CD4-positive, alpha-beta T cell treated with Interleukin-17A for 1 hour (primary cell): ENCODE measurements around the gene TNFAIP8L1.
"Not testable (repeated sequence)": the region's sequence is repeated elsewhere in the genome, so short reads cannot be mapped to it uniquely, and the experiment has no call there.

Source experiments
- DNase-seq: peaks from one replicate; pipeline ENCODE4 v3.0.0-alpha.2; 2020

TNFAIP8L1 gene

GRCh38 chr19:4652075-4652474 is 12.8 kb downstream of the TNFAIP8L1 start:
- no peak for DNase-seq

- DNase-seq: no peak
Measured at GRCh38 chr19:4653793-4654436, 14.6 kb downstream of the TNFAIP8L1 start.

- DNase-seq: no peak
Measured at GRCh38 chr19:4654437-4655361, 15.4 kb downstream of the TNFAIP8L1 start.

- DNase-seq: no peak
Measured at GRCh38 chr19:4656102-4656501, 16.8 kb downstream of the TNFAIP8L1 start.

- no peak for DNase-seq
Measured at GRCh38 chr19:4657262-4657661, 17.9 kb downstream of the TNFAIP8L1 start.

- no peak for DNase-seq
Measured at GRCh38 chr19:4657835-4658234, 18.5 kb downstream of the TNFAIP8L1 start.

- no peak for DNase-seq
Measured at GRCh38 chr19:4660181-4660791, 21.0 kb downstream of the TNFAIP8L1 start.

- DNase-seq: no peak
Measured at GRCh38 chr19:4660993-4661392, 21.7 kb downstream of the TNFAIP8L1 start.

GRCh38 chr19:4662020-4662695 is 22.8 kb downstream of the TNFAIP8L1 start:
- DNase-seq: no peak

GRCh38 chr19:4662812-4663211 is 23.5 kb downstream of the TNFAIP8L1 start:
- no peak for DNase-seq

GRCh38 chr19:4664642-4665041 is 25.3 kb downstream of the TNFAIP8L1 start:
- DNase-seq: no peak

- DNase-seq: peak; percentile 93
Measured at GRCh38 chr19:4669723-4670480, 30.6 kb downstream of the TNFAIP8L1 start, which contains the start of gene MYDGF. TSS of gene MYDGF (minus strand) at chr19:4670342. CDS start at chr19:4670334, 8 bp downstream.

GRCh38 chr19:4671185-4671851 is 32.0 kb downstream of the TNFAIP8L1 start:
- no peak for DNase-seq

- no peak for DNase-seq
Measured at GRCh38 chr19:4673216-4673615, 33.9 kb downstream of the TNFAIP8L1 start.

- DNase-seq: no peak
Measured at GRCh38 chr19:4673726-4674125, 34.4 kb downstream of the TNFAIP8L1 start.

- no peak for DNase-seq
Measured at GRCh38 chr19:4675346-4675745, 36.0 kb downstream of the TNFAIP8L1 start.

- peak; percentile 28 for DNase-seq
Measured at GRCh38 chr19:4676955-4677731, 37.8 kb downstream of the TNFAIP8L1 start.

GRCh38 chr19:4678881-4679790 is 39.8 kb downstream of the TNFAIP8L1 start:
- DNase-seq: peak; percentile 21

GRCh38 chr19:4680021-4680420 is 40.7 kb downstream of the TNFAIP8L1 start:
- DNase-seq: not testable (repeated sequence)
